Gastrocnemius medialis (tissue), 4 donors: ENCODE measurements around the gene PRM1. TPM values are rescaled to one million over a fixed set of nuclear protein-coding genes. Genes with fewer than 3 reads are reported as not detected.

ENCODE experiments used
- ATAC-seq, 2 donors: fragments of 150-250 bp; one replicate each; pipeline ENCODE4 v1.9.1; 2016
- DNase-seq, 2 donors: peaks; one replicate each; pipeline ENCODE4 v3.0.0-alpha.2; 2019
- H3K27ac ChIP-seq, 4 donors: fragments of 200-600 bp; sonication (generic); 1 replicate in 1 of 4; 2 replicates in 3 of 4; pipeline ENCODE4 v1.5.1; 2016 to 2018; ENCODE audit warnings: mild to moderate bottlenecking in 2 of 4, moderate library complexity in 1 of 4
- H3K27me3 ChIP-seq, 3 donors: fragments of 200-600 bp; sonication (generic) in 2 of 3; 1 replicate in 1 of 3; 2 replicates in 2 of 3; pipeline versions ENCODE4 v1.5.1 to v1.6.0; 2016 to 2019; ENCODE audit warnings: mild to moderate bottlenecking in 1 of 3, moderate library complexity in 1 of 3
- H3K36me3 ChIP-seq, 2 donors: fragments of 200-600 bp; sonication (generic) in 1 of 2; one replicate each; pipeline ENCODE4 v1.5.1; 2017 to 2018
- H3K4me1 ChIP-seq, 2 donors: fragments of 200-600 bp; sonication (generic) in 1 of 2; one replicate each; pipeline ENCODE4 v1.5.1; 2016 to 2017; ENCODE audit warnings: mild to moderate bottlenecking in 2 of 2
- H3K4me3 ChIP-seq, 4 donors: fragments of 200-600 bp; sonication (generic) in 3 of 4; 1 replicate in 1 of 4; 2 replicates in 3 of 4; pipeline ENCODE4 v1.5.1; 2016 to 2019; ENCODE audit warnings: mild to moderate bottlenecking in 2 of 4
- H3K9me3 ChIP-seq, 3 donors: fragments of 200-600 bp; sonication (generic) in 2 of 3; 1 replicate in 1 of 3; 2 replicates in 2 of 3; pipeline ENCODE4 v1.5.1; 2016 to 2019
- POLR2A ChIP-seq, 2 donors: fragments of 450-650 bp; IDR thresholded peaks; one replicate each; pipeline ENCODE4 v1.6.1; 2017; ENCODE audit warnings: antibody characterized with exemption in 2 of 2, mild to moderate bottlenecking in 2 of 2, moderate library complexity in 2 of 2
- in situ Hi-C, 4 donors: fragments of 200-750 bp; cut with MboI; loops; one replicate each; pipeline versions ENCODE4 v1.15.0 to v1.8.0; 2017; ENCODE audit warnings: low sequenced_read_pairs in 4 of 4
- intact Hi-C: fragments of 100-400 bp; cut with DNase I; formaldehyde crosslinking; loops from one replicate; pipeline ENCODE4 v1.15.1; 2023; ENCODE audit warnings: low total_unique reads
- total RNA-seq, 4 donors: library from RNA; depleted of rRNA; stranded (reverse); fragments of >200 nt; gene quantifications; one replicate each; pipeline versions ENCODE4 v1.1.0 to v1.2.3, GENCODE V29; 2016
- TF ChIP-seq, protein P1 (sequence below), 5 experiments: fragments of 450-650 bp in 3 of 5; fragments of 200-600 bp in 2 of 5; sonication (generic) in 2 of 5; IDR thresholded peaks in 4 of 5; conservative IDR thresholded peaks in 1 of 5; 1 replicate in 4 of 5; 2 replicates in 1 of 5; pipeline ENCODE4 v1.5.1; 2016 to 2019; ENCODE audit warnings: antibody characterized with exemption in 5 of 5, mild to moderate bottlenecking in 3 of 5, moderate library complexity in 3 of 5

Gene PRM1
- total RNA-seq, 4 donors from 2014 or later, result not detected

DNA sequence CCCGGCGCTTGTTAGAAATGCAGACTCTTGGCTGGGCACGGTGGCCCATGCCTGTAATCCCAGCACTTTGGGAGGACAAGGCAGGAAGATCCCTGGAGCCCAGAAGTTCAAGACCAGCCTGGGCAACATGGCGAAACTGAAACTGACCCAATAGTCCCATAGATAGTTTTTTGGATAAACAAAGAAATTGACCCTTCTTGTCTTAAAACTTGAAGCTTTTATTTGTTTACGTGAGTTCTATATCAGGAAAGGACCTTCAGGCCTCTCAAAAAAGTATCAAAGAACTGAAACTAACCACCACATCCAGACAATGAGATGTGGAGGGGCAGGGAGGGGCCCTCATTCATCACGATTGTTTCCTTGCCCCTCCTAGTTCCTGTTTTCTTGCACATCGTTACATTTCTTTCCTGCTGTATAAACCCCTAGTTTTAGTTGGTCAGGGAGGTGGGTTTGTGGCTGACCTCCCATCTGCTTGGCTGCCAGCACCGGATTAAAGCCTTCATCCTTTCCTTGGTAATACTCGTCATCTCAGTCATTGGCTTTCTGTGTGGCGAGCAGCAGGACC, 29.9 kb upstream of the PRM1 start:
- H3K4me3 ChIP-seq, result no peak overlapping the region
- H3K4me1 ChIP-seq, result no peaks in the 10 kb centered on the region
- ATAC-seq (no peak), DNase-seq (no peak)
- no peaks in the 10 kb centered on the region for H3K27me3 ChIP-seq
- intact Hi-C loops, result no loop called here
- TF ChIP-seq, protein P1, sequence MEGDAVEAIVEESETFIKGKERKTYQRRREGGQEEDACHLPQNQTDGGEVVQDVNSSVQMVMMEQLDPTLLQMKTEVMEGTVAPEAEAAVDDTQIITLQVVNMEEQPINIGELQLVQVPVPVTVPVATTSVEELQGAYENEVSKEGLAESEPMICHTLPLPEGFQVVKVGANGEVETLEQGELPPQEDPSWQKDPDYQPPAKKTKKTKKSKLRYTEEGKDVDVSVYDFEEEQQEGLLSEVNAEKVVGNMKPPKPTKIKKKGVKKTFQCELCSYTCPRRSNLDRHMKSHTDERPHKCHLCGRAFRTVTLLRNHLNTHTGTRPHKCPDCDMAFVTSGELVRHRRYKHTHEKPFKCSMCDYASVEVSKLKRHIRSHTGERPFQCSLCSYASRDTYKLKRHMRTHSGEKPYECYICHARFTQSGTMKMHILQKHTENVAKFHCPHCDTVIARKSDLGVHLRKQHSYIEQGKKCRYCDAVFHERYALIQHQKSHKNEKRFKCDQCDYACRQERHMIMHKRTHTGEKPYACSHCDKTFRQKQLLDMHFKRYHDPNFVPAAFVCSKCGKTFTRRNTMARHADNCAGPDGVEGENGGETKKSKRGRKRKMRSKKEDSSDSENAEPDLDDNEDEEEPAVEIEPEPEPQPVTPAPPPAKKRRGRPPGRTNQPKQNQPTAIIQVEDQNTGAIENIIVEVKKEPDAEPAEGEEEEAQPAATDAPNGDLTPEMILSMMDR (IDR thresholded peaks at IDR 0.05 in 4 of 5, conservative IDR thresholded peaks at IDR 0.05 in 1 of 5), result no peak
- TF ChIP-seq POLR2A (IDR thresholded peaks at IDR 0.05), result no peak
- in situ Hi-C loops, result no loop called here
- no peaks in the 10 kb centered on the region for H3K9me3 ChIP-seq
- no peaks in the 10 kb centered on the region for H3K36me3 ChIP-seq
- no peak overlapping the region for H3K27ac ChIP-seq

DNA sequence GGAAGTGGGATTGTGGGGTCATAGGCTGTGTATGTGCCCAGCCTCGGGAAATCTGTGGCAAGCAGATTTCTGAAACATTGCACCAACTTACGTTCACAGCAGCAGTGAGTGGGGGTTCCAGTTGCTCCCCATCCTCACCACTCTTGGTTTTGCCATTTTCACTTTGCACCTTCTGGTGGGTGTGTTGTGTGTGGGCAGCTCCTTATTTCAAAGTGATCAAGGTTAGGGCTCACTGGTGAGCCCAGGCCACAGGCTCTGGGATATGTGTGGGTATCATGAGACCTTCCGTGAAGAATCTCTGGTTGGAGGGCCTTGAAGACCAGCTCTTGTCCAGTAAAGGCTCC, 29.5 kb upstream of the PRM1 start:
- in situ Hi-C loops, result no loop called here
- intact Hi-C loops, result no loop called here
- no peaks in the 10 kb centered on the region for H3K27me3 ChIP-seq
- DNase-seq, result no peak
- no peak for ATAC-seq
- TF ChIP-seq POLR2A (IDR thresholded peaks at IDR 0.05), result no peak
- TF ChIP-seq, protein P1 (IDR thresholded peaks at IDR 0.05 in 4 of 5, conservative IDR thresholded peaks at IDR 0.05 in 1 of 5), result no peak
- H3K4me1 ChIP-seq, result no peaks in the 10 kb centered on the region
- no peak overlapping the region for H3K27ac ChIP-seq
- no peaks in the 10 kb centered on the region for H3K36me3 ChIP-seq
- no peaks in the 10 kb centered on the region for H3K9me3 ChIP-seq
- no peak overlapping the region for H3K4me3 ChIP-seq

DNA sequence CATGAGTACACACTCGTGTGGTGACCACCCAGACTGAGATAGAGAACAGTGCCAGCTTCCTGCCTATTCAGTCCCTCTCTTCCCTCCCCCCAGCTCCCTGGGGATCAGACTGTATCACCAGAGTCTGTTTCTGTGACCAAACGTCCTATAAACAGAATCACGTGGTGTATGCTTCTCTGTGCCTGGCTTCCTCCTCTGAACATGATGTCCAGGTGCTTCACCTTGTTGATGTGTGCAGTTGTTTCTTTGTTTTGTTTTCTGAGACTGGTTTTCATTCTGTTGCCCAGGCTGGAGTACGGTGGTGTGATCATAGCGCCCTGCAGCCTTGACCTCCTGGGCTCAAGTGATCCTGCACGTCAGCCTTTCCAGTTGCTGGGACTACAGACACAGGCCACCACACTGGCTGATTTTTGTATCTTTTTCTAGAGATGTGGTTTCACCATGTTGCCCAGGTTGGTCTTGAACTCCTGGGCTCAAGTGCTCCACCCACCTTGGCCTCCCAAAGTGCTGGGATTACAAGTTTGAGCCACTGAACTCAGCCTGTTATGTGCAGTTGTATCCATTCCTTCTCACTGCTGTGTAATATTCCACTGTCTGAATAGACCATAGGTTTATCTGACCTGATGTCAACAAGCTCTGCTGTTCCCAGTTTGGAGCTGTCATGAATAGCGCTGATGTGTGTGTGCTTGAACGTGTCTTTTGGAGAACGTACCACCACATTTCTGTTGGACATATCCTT, 28.9 kb upstream of the PRM1 start:
- no peak for ATAC-seq
- Histone ChIP-seq H3K27ac (no peak overlapping the region), H3K4me3 (no peak overlapping the region), H3K27me3 (no peaks in the 10 kb centered on the region), H3K36me3 (no peaks in the 10 kb centered on the region), H3K4me1 (no peaks in the 10 kb centered on the region), H3K9me3 (no peaks in the 10 kb centered on the region)
- in situ Hi-C loops (no loop called here), intact Hi-C loops (no loop called here)
- DNase-seq, result no peak
- TF ChIP-seq POLR2A (IDR thresholded peaks at IDR 0.05), result no peak
- TF ChIP-seq, protein P1 (IDR thresholded peaks at IDR 0.05 in 4 of 5, conservative IDR thresholded peaks at IDR 0.05 in 1 of 5), result no peak

DNA sequence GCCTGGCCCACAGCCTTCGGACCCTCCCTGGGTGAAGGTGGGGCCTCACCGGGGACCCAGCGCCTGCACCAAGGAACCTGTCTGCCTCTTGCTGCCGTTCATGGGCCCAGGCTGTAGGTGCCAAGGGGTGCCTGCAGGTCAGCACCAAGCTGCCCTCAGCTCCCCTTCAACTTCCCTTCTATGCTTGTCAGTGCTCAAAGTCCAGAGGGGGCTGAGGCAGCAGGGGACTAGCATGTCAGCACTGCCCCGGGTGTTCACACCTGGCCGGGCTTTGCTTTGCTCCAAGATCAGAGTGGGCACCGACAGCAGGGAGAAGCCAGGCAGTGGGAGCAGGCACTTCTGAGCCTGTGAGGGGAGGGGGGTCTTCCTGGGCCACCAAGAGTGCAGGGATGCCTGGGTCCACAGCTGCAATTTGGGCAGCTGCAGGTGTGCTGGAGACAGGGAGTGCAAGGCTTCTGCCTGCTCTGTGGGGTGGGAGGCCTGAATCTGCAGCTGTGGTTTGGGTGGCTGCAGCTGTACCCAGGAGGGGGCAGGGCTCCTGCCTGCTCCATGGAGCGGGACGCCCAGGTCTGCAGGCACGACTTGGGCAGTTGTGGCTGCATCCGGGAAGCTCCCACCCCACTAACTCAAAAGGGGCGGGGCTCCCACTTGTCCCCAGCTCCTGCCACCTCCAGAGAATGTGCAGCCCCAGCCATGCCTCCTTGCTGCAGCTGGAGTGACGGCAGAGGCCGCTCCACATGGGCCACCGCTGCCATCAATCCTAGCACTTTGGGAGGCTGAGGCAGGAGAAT, 27.6 kb upstream of the PRM1 start:
- Histone ChIP-seq H3K36me3 (no peaks in the 10 kb centered on the region), H3K4me1 (no peaks in the 10 kb centered on the region), H3K9me3 (no peaks in the 10 kb centered on the region), H3K27ac (no peak overlapping the region), H3K27me3 (no peaks in the 10 kb centered on the region), H3K4me3 (no peak overlapping the region)
- intact Hi-C loops (no loop called here), in situ Hi-C loops (no loop called here)
- ATAC-seq (no peak), DNase-seq (no peak)
- TF ChIP-seq, protein P1 (IDR thresholded peaks at IDR 0.05 in 4 of 5, conservative IDR thresholded peaks at IDR 0.05 in 1 of 5), result no peak
- no peak for TF ChIP-seq POLR2A (IDR thresholded peaks at IDR 0.05)
